ENCODE data around the gene RASGRP3.

RASGRP3 gene

DNA sequence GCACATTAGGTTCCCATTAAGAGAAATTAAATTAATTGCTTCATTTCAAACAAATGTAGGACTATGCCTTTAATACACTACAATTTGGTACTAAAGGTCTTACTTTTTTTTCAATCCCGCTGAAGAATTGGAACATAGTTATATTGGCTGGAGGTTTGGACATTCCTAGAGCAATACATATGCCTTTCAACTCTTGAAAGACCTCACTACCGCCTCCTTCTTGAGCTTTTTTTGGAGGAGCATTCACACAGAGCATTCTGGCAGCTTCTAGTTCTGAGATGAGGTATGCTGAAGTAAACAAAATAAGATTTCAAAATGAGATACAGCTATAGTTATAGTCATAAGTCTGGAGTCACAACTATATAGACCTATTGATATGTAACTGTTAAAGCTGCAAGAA is 111.8 kb downstream of the RASGRP3 start:
- H3K27me3 ChIP-seq (ENCODE audit: insufficient read depth, poor library complexity, severe bottlenecking), result no peaks in the 10 kb centered on the region
- H3K27ac ChIP-seq (replicated peaks), result no peak overlapping the region
- no peak overlapping the region for H3K4me3 ChIP-seq (replicated peaks; ENCODE audit: insufficient read depth, low read length)
- DNase-seq (ENCODE audit: low read depth in 1 of 2, low spot score in 1 of 2), result no peak
- TF ChIP-seq POLR2AphosphoS5 (IDR thresholded peaks at IDR 0.05; ENCODE audit: low read depth), result no peak

DNA sequence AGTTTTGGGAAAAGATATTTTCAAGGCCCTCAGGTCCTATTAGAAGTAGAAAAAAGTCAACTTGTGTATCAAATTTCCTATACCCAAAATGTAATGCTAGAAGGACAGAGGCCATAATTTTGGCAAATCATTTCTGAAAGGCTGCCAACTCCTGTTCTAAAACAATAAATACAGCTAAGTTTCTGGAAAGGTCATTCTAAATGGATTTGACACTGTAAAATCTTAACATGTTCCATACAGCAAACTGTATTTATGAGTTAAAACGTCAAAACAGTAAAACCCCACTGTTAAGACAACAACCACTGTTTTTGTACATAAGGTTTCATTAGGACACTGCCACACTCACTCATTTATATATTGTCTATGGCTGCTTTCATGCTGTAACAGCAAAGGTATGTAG is 113.0 kb downstream of the RASGRP3 start:
- TF ChIP-seq SPI1 (IDR thresholded peaks at IDR 0.05; ENCODE audit: borderline replicate concordance, low read depth) (no peak), POLR2AphosphoS5 (IDR thresholded peaks at IDR 0.05; ENCODE audit: low read depth) (no peak), GABPA (IDR thresholded peaks at IDR 0.05; ENCODE audit: low read depth) (no peak)
- TF ChIP-seq, protein P1, sequence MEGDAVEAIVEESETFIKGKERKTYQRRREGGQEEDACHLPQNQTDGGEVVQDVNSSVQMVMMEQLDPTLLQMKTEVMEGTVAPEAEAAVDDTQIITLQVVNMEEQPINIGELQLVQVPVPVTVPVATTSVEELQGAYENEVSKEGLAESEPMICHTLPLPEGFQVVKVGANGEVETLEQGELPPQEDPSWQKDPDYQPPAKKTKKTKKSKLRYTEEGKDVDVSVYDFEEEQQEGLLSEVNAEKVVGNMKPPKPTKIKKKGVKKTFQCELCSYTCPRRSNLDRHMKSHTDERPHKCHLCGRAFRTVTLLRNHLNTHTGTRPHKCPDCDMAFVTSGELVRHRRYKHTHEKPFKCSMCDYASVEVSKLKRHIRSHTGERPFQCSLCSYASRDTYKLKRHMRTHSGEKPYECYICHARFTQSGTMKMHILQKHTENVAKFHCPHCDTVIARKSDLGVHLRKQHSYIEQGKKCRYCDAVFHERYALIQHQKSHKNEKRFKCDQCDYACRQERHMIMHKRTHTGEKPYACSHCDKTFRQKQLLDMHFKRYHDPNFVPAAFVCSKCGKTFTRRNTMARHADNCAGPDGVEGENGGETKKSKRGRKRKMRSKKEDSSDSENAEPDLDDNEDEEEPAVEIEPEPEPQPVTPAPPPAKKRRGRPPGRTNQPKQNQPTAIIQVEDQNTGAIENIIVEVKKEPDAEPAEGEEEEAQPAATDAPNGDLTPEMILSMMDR (IDR thresholded peaks at IDR 0.05; ENCODE audit: insufficient read depth, low read length), result no peak
- TF ChIP-seq, protein P2, sequence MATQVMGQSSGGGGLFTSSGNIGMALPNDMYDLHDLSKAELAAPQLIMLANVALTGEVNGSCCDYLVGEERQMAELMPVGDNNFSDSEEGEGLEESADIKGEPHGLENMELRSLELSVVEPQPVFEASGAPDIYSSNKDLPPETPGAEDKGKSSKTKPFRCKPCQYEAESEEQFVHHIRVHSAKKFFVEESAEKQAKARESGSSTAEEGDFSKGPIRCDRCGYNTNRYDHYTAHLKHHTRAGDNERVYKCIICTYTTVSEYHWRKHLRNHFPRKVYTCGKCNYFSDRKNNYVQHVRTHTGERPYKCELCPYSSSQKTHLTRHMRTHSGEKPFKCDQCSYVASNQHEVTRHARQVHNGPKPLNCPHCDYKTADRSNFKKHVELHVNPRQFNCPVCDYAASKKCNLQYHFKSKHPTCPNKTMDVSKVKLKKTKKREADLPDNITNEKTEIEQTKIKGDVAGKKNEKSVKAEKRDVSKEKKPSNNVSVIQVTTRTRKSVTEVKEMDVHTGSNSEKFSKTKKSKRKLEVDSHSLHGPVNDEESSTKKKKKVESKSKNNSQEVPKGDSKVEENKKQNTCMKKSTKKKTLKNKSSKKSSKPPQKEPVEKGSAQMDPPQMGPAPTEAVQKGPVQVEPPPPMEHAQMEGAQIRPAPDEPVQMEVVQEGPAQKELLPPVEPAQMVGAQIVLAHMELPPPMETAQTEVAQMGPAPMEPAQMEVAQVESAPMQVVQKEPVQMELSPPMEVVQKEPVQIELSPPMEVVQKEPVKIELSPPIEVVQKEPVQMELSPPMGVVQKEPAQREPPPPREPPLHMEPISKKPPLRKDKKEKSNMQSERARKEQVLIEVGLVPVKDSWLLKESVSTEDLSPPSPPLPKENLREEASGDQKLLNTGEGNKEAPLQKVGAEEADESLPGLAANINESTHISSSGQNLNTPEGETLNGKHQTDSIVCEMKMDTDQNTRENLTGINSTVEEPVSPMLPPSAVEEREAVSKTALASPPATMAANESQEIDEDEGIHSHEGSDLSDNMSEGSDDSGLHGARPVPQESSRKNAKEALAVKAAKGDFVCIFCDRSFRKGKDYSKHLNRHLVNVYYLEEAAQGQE (IDR thresholded peaks at IDR 0.05; ENCODE audit: insufficient replicate concordance, low read depth), result no peak
- DNase-seq (ENCODE audit: low read depth in 1 of 2, low spot score in 1 of 2), result no peak
- Histone ChIP-seq H3K4me3 (replicated peaks; ENCODE audit: insufficient read depth, low read length) (no peak overlapping the region), H3K27me3 (ENCODE audit: insufficient read depth, poor library complexity, severe bottlenecking) (no peaks in the 10 kb centered on the region), H3K27ac (replicated peaks) (no peak overlapping the region)

DNA sequence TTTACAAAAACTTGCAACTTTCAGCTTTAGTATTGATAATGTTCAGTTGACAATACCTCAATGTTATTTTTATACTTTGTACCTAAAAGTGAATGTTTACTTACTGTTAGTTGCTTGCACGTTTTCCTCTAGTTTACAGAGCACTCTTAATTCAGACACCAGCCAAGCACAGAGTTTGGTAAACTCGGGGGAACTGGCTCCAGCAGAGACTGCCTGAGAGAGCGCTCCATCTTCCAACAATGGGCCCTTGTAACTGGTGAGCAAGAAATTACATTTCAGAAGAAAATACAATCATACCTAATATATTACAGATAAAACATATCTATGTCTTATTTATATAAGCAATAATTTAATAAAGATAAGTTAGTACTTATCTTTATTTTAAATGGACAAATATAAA is 118.9 kb downstream of the RASGRP3 start:
- Histone ChIP-seq H3K27ac (replicated peaks) (no peak overlapping the region), H3K4me3 (replicated peaks; ENCODE audit: insufficient read depth, low read length) (no peak overlapping the region), H3K27me3 (ENCODE audit: insufficient read depth, poor library complexity, severe bottlenecking) (no peaks in the 10 kb centered on the region)
- no peak for DNase-seq (ENCODE audit: low read depth in 1 of 2, low spot score in 1 of 2)
- TF ChIP-seq POLR2AphosphoS5 (IDR thresholded peaks at IDR 0.05; ENCODE audit: low read depth) (no peak), GABPA (IDR thresholded peaks at IDR 0.05; ENCODE audit: low read depth) (no peak), SPI1 (IDR thresholded peaks at IDR 0.05; ENCODE audit: borderline replicate concordance, low read depth) (no peak)
- TF ChIP-seq, protein P2 (IDR thresholded peaks at IDR 0.05; ENCODE audit: insufficient replicate concordance, low read depth), result no peak
- TF ChIP-seq, protein P1 (IDR thresholded peaks at IDR 0.05; ENCODE audit: insufficient read depth, low read length), result no peak

DNA sequence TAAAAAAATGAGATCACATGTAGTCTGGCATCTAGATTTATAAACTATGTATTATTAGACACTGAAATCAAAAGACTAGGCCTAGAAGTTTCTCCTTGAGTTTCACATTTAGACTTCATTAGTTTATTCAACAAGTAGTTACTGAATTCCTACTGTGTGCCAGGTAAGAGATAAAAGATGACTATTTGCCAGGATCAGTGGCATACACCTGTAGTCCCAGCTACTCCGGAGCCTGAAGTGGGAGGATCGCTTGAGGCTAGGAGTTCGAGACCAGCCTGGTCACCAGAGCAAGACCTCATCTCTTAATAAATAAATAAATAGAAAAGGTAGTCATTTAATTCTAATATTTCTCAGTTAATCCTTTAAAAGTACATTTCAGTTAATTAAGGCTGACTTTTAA is 120.6 kb downstream of the RASGRP3 start:
- no peak overlapping the region for H3K27ac ChIP-seq (replicated peaks)
- no peaks in the 10 kb centered on the region for H3K27me3 ChIP-seq (ENCODE audit: insufficient read depth, poor library complexity, severe bottlenecking)
- no peak for DNase-seq (ENCODE audit: low read depth in 1 of 2, low spot score in 1 of 2)
- TF ChIP-seq POLR2AphosphoS5 (IDR thresholded peaks at IDR 0.05; ENCODE audit: low read depth), result no peak
- no peak for TF ChIP-seq GABPA (IDR thresholded peaks at IDR 0.05; ENCODE audit: low read depth)
- no peak for TF ChIP-seq SPI1 (IDR thresholded peaks at IDR 0.05; ENCODE audit: borderline replicate concordance, low read depth)
- TF ChIP-seq, protein P2 (IDR thresholded peaks at IDR 0.05; ENCODE audit: insufficient replicate concordance, low read depth), result no peak
- TF ChIP-seq, protein P1 (IDR thresholded peaks at IDR 0.05; ENCODE audit: insufficient read depth, low read length), result no peak
- no peak overlapping the region; the same call in 1 of the 2 replicates for H3K4me3 ChIP-seq (replicated peaks; ENCODE audit: insufficient read depth, low read length)
